GM23338 (cell line): Measurements from ENCODE around the gene STAT6. TPM values are rescaled to one million over a fixed set of nuclear protein-coding genes. Genes with fewer than 3 reads are reported as not detected.

Experiments used
- ATAC-seq: fragments of 200-7000 bp; cut with Tn5 transposase; 3 replicates; pipeline ENCODE4 v1.9.1; 2020
- DNase-seq: peaks from one replicate; pipeline ENCODE4 v3.0.0-alpha.2; 2015; ENCODE audit warnings: low spot score
- H2AFZ ChIP-seq: fragments of 200-600 bp; sonication (generic); 2 replicates; pipeline ENCODE4 v1.8.0; 2016; ENCODE audit warnings: antibody characterized with exemption, mild to moderate bottlenecking, moderate library complexity
- H3F3A ChIP-seq: fragments of 200-600 bp; sonication (generic); replicated peaks from 2 replicates; pipeline ENCODE4 v1.8.0; 2017; ENCODE audit warnings: antibody characterized with exemption, mixed run types, low read depth
- H3K27ac ChIP-seq: fragments of 200-600 bp; sonication (generic); 2 replicates; pipeline ENCODE4 v1.6.1; 2016; ENCODE audit warnings: low read depth
- H3K27me3 ChIP-seq: fragments of 200-600 bp; sonication (generic); 2 replicates; pipeline ENCODE4 v1.8.0; 2016; ENCODE audit warnings: mild to moderate bottlenecking, mixed run types, moderate library complexity; ENCODE audit not compliant: insufficient read depth
- H3K36me3 ChIP-seq: fragments of 200-600 bp; sonication (generic); 2 replicates; pipeline ENCODE4 v1.8.0; 2016; ENCODE audit warnings: mild to moderate bottlenecking; ENCODE audit not compliant: insufficient read depth
- H3K4me1 ChIP-seq: fragments of 200-600 bp; sonication (generic); 2 replicates; pipeline ENCODE4 v1.8.0; 2016; ENCODE audit warnings: mild to moderate bottlenecking, moderate library complexity; ENCODE audit not compliant: insufficient read depth
- H3K4me2 ChIP-seq: fragments of 200-600 bp; sonication (generic); 2 replicates; pipeline ENCODE4 v1.7.1; 2017; ENCODE audit warnings: mixed run types
- H3K4me3 ChIP-seq: fragments of 200-600 bp; sonication (generic); 2 replicates; pipeline ENCODE4 v1.6.1; 2016; ENCODE audit warnings: mixed run types
- H3K79me2 ChIP-seq: fragments of 200-600 bp; sonication (generic); replicated peaks from 2 replicates; pipeline ENCODE4 v1.8.0; 2017; ENCODE audit warnings: mild to moderate bottlenecking; ENCODE audit not compliant: insufficient read depth
- H3K9me2 ChIP-seq: fragments of 200-600 bp; sonication (generic); 2 replicates; pipeline ENCODE4 v1.8.0; 2017; ENCODE audit not compliant: insufficient read depth
- H4K20me1 ChIP-seq: fragments of 200-600 bp; sonication (generic); replicated peaks from 2 replicates; pipeline ENCODE4 v1.8.0; 2017; ENCODE audit warnings: mild to moderate bottlenecking; ENCODE audit not compliant: insufficient read depth
- H3K27ac Mint-ChIP-seq: 2 replicates; pipeline ENCODE4 v1.8.0; 2020; ENCODE audit warnings: inconsistent platforms, mild to moderate bottlenecking, moderate library complexity, mixed read lengths
- H3K27me3 Mint-ChIP-seq: 3 replicates; pipeline ENCODE4 v1.8.0; 2022; ENCODE audit warnings: low read depth, mild to moderate bottlenecking, moderate library complexity, mixed read lengths, inconsistent platforms; ENCODE audit not compliant: insufficient read depth, poor library complexity
- H3K36me3 Mint-ChIP-seq: 3 replicates; pipeline ENCODE4 v1.8.0; 2021; ENCODE audit warnings: low read depth, mild to moderate bottlenecking, inconsistent platforms, moderate library complexity, mixed read lengths
- H3K4me1 Mint-ChIP-seq: 3 replicates; pipeline ENCODE4 v1.8.0; 2020; ENCODE audit warnings: mild to moderate bottlenecking, inconsistent platforms, mixed read lengths
- H3K4me3 Mint-ChIP-seq: 3 replicates; pipeline ENCODE4 v1.8.0; 2021; ENCODE audit warnings: moderate library complexity, mild to moderate bottlenecking, inconsistent platforms, mixed read lengths
- H3K9me3 Mint-ChIP-seq: 3 replicates; pipeline ENCODE4 v1.8.0; 2020; ENCODE audit warnings: moderate library complexity, mild to moderate bottlenecking, inconsistent platforms, mixed read lengths
- CREB1 ChIP-seq: fragments of 250-450 bp; sonication (Bioruptor Pico); IDR thresholded peaks from 2 replicates; pipeline ENCODE4 v1.5.0; 2020; ENCODE audit warnings: low read depth, mild to moderate bottlenecking, moderate library complexity
- CTCF ChIP-seq, 2 experiments: fragments of 200-600 bp in 1 of 2; sonication (generic) in 1 of 2; conservative IDR thresholded peaks; 2 replicates each; pipeline versions ENCODE4 v1.5.1 to v1.6.1; 2016 to 2017; ENCODE audit warnings: antibody characterized with exemption in 2 of 2, low read depth in 2 of 2, mild to moderate bottlenecking in 2 of 2, moderate library complexity in 1 of 2
- EZH2 ChIP-seq: fragments of 200-600 bp; sonication (generic); IDR thresholded peaks from one replicate; pipeline ENCODE4 v1.8.0; 2017; ENCODE audit warnings: antibody characterized with exemption, mild to moderate bottlenecking, low read depth; ENCODE audit not compliant: unreplicated experiment
- EZH2phosphoT487 ChIP-seq: fragments of 200-600 bp; sonication (generic); IDR thresholded peaks from one replicate; pipeline ENCODE4 v1.8.1; 2018; ENCODE audit warnings: antibody characterized with exemption; ENCODE audit not compliant: unreplicated experiment
- JUNB ChIP-seq: IDR thresholded peaks from one replicate; pipeline ENCODE4 v1.6.1; 2016; ENCODE audit warnings: antibody characterized with exemption; ENCODE audit not compliant: unreplicated experiment
- NANOG ChIP-seq: IDR thresholded peaks from 2 replicates; pipeline ENCODE4 v1.6.1; 2016; ENCODE audit warnings: antibody characterized with exemption, borderline replicate concordance
- POLR2AphosphoS5 ChIP-seq: IDR thresholded peaks from 2 replicates; pipeline ENCODE4 v1.6.1; 2016; ENCODE audit warnings: antibody characterized with exemption, low read depth
- STAT1 ChIP-seq: IDR thresholded peaks from one replicate; pipeline ENCODE4 v1.6.1; 2016; ENCODE audit warnings: antibody characterized with exemption; ENCODE audit not compliant: unreplicated experiment
- ZNF114 ChIP-seq: fragments of 250-450 bp; sonication (Bioruptor Pico); IDR thresholded peaks from 2 replicates; pipeline ENCODE4 v1.5.0; 2020; ENCODE audit warnings: mild to moderate bottlenecking, moderate library complexity
- ZNF331 ChIP-seq: fragments of 250-450 bp; sonication (Bioruptor Pico); IDR thresholded peaks from 2 replicates; pipeline ENCODE4 v1.5.0; 2020; ENCODE audit warnings: low read depth, mild to moderate bottlenecking, moderate library complexity
- polyA plus RNA-seq: library from polyadenylated mRNA; unstranded; fragments of >200 nt; fragmentation: Nextera tagmentation; extraction: Ambion mirVana; gene quantifications from 2 replicates; pipeline ENCODE4 v1.2.1, GENCODE V29; 2016
- total RNA-seq: library from RNA; depleted of rRNA; stranded (reverse); fragments of >200 nt; shearing (Covaris generic); gene quantifications from 2 replicates; pipeline ENCODE4 v1.2.3, GENCODE V29; 2014
- TF ChIP-seq, protein P1 (sequence below): IDR thresholded peaks from 2 replicates; pipeline ENCODE4 v1.6.1; 2016; ENCODE audit warnings: antibody characterized with exemption
- TF ChIP-seq, protein P2 (sequence below): IDR thresholded peaks from one replicate; pipeline ENCODE4 v1.6.1; 2018; ENCODE audit warnings: antibody characterized with exemption; ENCODE audit not compliant: unreplicated experiment

STAT6 gene
- total and polyA plus RNA-seq, 2 experiments from 2014 or later, result 14.3 to 28.1 TPM

GRCh38 chr12:57099766-57100165 is 11.4 kb downstream of the STAT6 start:
- peaks cover 18% of the 10 kb centered on the region for H3K4me1 Mint-ChIP-seq
- no peaks in the 10 kb centered on the region for H3K9me2 ChIP-seq

DNA sequence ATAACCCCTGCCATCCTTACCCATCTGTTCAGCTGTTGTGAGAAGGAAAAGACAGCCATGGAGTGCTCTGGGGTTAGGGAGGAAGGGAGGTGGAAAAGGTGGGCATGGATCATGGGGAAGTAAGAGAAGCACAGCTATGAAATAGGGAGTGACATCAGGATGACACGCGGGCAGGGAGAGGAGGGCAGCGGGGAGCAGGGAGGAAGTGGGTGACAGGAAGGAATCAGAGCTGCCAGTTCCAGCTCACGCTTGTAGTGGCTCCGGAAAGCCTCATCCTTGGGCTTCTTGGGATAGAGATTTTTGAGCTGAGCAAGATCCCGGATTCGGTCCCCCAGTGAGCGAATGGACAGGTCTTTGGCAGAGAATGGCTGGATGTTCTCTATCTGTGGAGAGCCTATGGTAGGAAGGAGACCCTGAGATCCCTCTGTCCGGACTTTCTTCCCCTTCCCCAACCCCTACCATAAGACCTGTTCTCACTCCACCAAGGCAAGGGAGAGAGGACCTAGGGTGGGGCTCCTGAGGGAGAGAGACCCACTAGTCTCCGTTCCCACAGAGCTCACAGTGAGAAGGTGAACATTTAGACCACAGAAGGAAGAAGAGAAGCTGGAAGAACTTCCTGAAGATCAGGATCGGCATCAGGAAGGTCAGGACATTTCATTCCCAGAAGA is 12.0 kb downstream of the STAT6 start:
- Histone ChIP-seq H3K27ac (no peak overlapping the region), H4K20me1 (no peaks in the 10 kb centered on the region), H3K4me2 (no peak overlapping the region), H3K27me3 (no peaks in the 10 kb centered on the region), H3K9me2 (no peaks in the 10 kb centered on the region), H3K4me1 (peaks cover 16% of the 10 kb centered on the region), H2AFZ (no peak overlapping the region), H3K79me2 (no peaks in the 10 kb centered on the region), H3K4me3 (no peak overlapping the region), H3K36me3 (no peaks in the 10 kb centered on the region), H3F3A (0 out of 2 replicates have a peak, but pooled peaks cover 5% of the 10 kb centered on the region)
- TF ChIP-seq POLR2AphosphoS5, result no peak
- H3K4me3 Mint-ChIP-seq, result no peak overlapping the region
- peaks cover 18% of the 10 kb centered on the region for H3K27me3 Mint-ChIP-seq
- peaks cover 39% of the 10 kb centered on the region for H3K36me3 Mint-ChIP-seq
- no peak overlapping the region for H3K27ac Mint-ChIP-seq
- no peaks in the 10 kb centered on the region for H3K9me3 Mint-ChIP-seq
- no peak for DNase-seq
- peaks cover 23% of the 10 kb centered on the region for H3K4me1 Mint-ChIP-seq
- no peak for ATAC-seq

More at GRCh38 chr12:57099766-57100165, 11.4 kb downstream of the STAT6 start:
- H3K27ac ChIP-seq, result no peak overlapping the region
- no peaks in the 10 kb centered on the region for H3K79me2 ChIP-seq
- H3K4me2 ChIP-seq, result no peak overlapping the region
- no peaks in the 10 kb centered on the region for H3K36me3 ChIP-seq
- H3K4me1 ChIP-seq, result peaks cover 10% of the 10 kb centered on the region
- H3K27ac Mint-ChIP-seq, result no peak overlapping the region
- H3K36me3 Mint-ChIP-seq, result peaks cover 39% of the 10 kb centered on the region
- DNase-seq (no peak), ATAC-seq (no peak)
- H3F3A ChIP-seq, result no peaks in the 10 kb centered on the region
- no peak overlapping the region for H3K4me3 Mint-ChIP-seq
- peaks cover 16% of the 10 kb centered on the region for H3K27me3 Mint-ChIP-seq
- H2AFZ ChIP-seq, result no peak overlapping the region
- no peaks in the 10 kb centered on the region for H3K27me3 ChIP-seq
- TF ChIP-seq, protein P1, sequence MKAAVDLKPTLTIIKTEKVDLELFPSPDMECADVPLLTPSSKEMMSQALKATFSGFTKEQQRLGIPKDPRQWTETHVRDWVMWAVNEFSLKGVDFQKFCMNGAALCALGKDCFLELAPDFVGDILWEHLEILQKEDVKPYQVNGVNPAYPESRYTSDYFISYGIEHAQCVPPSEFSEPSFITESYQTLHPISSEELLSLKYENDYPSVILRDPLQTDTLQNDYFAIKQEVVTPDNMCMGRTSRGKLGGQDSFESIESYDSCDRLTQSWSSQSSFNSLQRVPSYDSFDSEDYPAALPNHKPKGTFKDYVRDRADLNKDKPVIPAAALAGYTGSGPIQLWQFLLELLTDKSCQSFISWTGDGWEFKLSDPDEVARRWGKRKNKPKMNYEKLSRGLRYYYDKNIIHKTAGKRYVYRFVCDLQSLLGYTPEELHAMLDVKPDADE, result no peak
- H3K4me3 ChIP-seq, result no peak overlapping the region
- no peaks in the 10 kb centered on the region for H4K20me1 ChIP-seq
- no peaks in the 10 kb centered on the region for H3K9me3 Mint-ChIP-seq

GRCh38 chr12:57098546-57098945 is 12.6 kb downstream of the STAT6 start:
- peaks cover 23% of the 10 kb centered on the region for H3K27me3 Mint-ChIP-seq
- TF ChIP-seq, protein P1, result no peak
- TF ChIP-seq POLR2AphosphoS5 (no peak), EZH2 (no peak), ZNF331 (no peak), STAT1 (no peak), CTCF (conservative IDR thresholded peaks at IDR 0.05; ENCODE audit: low read depth in 2 of 2) (no peak), JUNB (no peak), ZNF114 (no peak), NANOG (no peak), EZH2phosphoT487 (no peak), CREB1 (no peak)
- TF ChIP-seq, protein P2, sequence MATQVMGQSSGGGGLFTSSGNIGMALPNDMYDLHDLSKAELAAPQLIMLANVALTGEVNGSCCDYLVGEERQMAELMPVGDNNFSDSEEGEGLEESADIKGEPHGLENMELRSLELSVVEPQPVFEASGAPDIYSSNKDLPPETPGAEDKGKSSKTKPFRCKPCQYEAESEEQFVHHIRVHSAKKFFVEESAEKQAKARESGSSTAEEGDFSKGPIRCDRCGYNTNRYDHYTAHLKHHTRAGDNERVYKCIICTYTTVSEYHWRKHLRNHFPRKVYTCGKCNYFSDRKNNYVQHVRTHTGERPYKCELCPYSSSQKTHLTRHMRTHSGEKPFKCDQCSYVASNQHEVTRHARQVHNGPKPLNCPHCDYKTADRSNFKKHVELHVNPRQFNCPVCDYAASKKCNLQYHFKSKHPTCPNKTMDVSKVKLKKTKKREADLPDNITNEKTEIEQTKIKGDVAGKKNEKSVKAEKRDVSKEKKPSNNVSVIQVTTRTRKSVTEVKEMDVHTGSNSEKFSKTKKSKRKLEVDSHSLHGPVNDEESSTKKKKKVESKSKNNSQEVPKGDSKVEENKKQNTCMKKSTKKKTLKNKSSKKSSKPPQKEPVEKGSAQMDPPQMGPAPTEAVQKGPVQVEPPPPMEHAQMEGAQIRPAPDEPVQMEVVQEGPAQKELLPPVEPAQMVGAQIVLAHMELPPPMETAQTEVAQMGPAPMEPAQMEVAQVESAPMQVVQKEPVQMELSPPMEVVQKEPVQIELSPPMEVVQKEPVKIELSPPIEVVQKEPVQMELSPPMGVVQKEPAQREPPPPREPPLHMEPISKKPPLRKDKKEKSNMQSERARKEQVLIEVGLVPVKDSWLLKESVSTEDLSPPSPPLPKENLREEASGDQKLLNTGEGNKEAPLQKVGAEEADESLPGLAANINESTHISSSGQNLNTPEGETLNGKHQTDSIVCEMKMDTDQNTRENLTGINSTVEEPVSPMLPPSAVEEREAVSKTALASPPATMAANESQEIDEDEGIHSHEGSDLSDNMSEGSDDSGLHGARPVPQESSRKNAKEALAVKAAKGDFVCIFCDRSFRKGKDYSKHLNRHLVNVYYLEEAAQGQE, result no peak

More at GRCh38 chr12:57098546-57098945, 12.6 kb downstream of the STAT6 start:
- Histone ChIP-seq H3K27me3 (no peaks in the 10 kb centered on the region), H3K9me2 (no peaks in the 10 kb centered on the region), H3K4me1 (peaks cover 20% of the 10 kb centered on the region), H3K27ac (no peak overlapping the region), H3K4me2 (no peak overlapping the region), H3K36me3 (no peaks in the 10 kb centered on the region), H3K4me3 (no peak overlapping the region), H4K20me1 (no peaks in the 10 kb centered on the region), H3F3A (peaks cover 6% of the 10 kb centered on the region; the same call in 1 of the 2 replicates), H3K79me2 (no peaks in the 10 kb centered on the region), H2AFZ (no peak overlapping the region)
- H3K27ac Mint-ChIP-seq, result no peak overlapping the region
- no peak overlapping the region for H3K4me3 Mint-ChIP-seq
- no peak for DNase-seq
- peaks cover 38% of the 10 kb centered on the region for H3K36me3 Mint-ChIP-seq
- ATAC-seq, result no peak
- H3K4me1 Mint-ChIP-seq, result peaks cover 28% of the 10 kb centered on the region
- H3K9me3 Mint-ChIP-seq, result no peaks in the 10 kb centered on the region
